Measurements from ENCODE around the gene RBM45.

DNA sequence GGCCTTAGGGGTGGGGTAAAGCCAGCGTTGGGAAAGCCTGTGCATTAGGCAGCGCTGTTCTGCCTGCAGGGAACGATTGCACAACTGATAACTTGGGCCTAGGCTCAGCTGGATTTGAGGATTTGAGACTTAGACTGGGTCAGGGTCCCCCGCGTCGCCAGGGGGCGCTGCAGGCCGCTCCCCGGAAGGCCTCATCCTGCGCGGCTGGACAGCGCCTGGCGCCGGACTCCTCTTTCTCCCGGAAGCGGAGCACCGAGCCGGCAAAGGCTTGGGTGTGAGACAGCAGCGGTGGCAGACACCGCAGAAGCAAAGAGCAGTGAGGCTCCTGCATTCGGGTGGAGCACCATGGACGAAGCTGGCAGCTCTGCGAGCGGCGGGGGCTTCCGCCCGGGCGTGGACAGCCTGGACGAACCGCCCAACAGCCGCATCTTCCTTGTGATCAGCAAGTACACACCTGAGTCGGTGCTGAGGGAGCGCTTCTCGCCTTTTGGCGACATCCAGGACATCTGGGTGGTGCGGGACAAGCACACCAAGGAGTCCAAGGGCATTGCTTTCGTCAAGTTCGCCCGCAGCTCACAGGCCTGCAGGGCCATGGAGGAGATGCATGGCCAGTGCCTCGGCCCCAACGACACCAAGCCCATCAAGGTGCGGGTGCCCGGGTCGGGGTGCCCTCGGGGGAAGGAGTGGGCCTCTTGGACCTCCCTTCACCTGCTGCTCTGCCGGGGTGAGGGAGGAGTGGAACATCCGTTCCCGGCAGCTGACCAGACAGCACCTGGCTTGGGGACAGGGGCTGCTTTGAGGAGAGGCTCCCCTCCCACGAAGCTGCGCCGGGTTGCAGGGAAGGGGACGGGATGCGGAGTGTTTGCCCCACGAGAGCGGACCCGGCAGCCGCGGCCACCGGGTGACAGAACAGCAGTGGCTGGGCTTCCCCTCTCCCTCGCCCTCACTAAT, at the start of gene RBM45:
- TF ChIP-seq EZH2phosphoT487 (IDR thresholded peaks at IDR 0.05; ENCODE audit: low read depth, severe bottlenecking, unreplicated experiment), result no peak
- TF ChIP-seq, protein P1, sequence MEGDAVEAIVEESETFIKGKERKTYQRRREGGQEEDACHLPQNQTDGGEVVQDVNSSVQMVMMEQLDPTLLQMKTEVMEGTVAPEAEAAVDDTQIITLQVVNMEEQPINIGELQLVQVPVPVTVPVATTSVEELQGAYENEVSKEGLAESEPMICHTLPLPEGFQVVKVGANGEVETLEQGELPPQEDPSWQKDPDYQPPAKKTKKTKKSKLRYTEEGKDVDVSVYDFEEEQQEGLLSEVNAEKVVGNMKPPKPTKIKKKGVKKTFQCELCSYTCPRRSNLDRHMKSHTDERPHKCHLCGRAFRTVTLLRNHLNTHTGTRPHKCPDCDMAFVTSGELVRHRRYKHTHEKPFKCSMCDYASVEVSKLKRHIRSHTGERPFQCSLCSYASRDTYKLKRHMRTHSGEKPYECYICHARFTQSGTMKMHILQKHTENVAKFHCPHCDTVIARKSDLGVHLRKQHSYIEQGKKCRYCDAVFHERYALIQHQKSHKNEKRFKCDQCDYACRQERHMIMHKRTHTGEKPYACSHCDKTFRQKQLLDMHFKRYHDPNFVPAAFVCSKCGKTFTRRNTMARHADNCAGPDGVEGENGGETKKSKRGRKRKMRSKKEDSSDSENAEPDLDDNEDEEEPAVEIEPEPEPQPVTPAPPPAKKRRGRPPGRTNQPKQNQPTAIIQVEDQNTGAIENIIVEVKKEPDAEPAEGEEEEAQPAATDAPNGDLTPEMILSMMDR (IDR thresholded peaks at IDR 0.05; ENCODE audit: poor library complexity), result peak; percentile 98
- TF ChIP-seq EZH2 (IDR thresholded peaks at IDR 0.05; ENCODE audit: borderline replicate concordance), result no peak

Measured in hepatocyte (in vitro differentiated cells).